ENCODE data around the gene TLE6.

Gene TLE6

DNA sequence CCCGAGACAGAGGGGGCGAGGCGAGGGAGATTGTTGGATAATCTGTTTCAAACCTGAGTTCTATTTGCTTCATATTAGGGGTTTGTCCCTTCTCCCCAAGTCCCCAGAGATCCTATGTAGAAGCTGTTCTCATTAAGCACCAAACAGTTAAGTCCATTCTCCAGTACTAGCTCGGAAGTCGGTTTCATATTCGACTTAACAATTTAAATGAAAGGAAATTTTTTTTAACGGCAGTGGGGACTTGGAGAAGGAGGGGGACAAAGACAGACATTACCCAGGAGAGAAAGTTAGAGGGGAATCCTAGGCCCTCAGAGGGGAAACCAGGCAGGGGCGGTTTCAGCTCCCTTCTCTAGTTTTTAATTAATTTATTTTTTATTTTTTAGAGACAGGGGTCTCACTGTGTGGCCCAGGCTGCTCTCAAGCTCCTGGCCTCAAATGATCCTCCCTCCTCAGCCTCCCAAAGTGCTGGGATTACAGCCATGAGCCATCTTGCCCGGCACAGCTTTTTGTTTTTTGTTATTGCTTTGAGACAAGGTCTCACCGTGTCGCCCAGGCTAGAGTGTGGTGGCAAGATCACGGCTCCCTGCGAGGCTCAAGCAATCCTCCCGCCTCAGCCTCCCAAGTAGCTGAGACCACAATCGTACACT, 65.4 kb downstream of the TLE6 start:
- no peak overlapping the region for H3K4me3 ChIP-seq (replicated peaks in 1 of 2; ENCODE audit: low read depth in 2 of 2, low read length in 2 of 2)
- no peak for DNase-seq (ENCODE audit: low read depth in 2 of 2)
- TF ChIP-seq, protein P1, sequence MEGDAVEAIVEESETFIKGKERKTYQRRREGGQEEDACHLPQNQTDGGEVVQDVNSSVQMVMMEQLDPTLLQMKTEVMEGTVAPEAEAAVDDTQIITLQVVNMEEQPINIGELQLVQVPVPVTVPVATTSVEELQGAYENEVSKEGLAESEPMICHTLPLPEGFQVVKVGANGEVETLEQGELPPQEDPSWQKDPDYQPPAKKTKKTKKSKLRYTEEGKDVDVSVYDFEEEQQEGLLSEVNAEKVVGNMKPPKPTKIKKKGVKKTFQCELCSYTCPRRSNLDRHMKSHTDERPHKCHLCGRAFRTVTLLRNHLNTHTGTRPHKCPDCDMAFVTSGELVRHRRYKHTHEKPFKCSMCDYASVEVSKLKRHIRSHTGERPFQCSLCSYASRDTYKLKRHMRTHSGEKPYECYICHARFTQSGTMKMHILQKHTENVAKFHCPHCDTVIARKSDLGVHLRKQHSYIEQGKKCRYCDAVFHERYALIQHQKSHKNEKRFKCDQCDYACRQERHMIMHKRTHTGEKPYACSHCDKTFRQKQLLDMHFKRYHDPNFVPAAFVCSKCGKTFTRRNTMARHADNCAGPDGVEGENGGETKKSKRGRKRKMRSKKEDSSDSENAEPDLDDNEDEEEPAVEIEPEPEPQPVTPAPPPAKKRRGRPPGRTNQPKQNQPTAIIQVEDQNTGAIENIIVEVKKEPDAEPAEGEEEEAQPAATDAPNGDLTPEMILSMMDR (IDR thresholded peaks at IDR 0.05; ENCODE audit: low read depth, low read length), result no peak

Measured in cardiac fibroblast (primary cell).